ENCODE measurements around the gene BMERB1. TPM values are rescaled to one million over a fixed set of nuclear protein-coding genes. Genes with fewer than 3 reads are reported as not detected.
"Not testable (repeated sequence)": the region's sequence is repeated elsewhere in the genome, so short reads cannot be mapped to it uniquely, and the experiment has no call there.

Gene BMERB1
- polyA plus RNA-seq, 1 donor (not counting 4 experiments of a cell fraction or from before 2014, with no cell fraction given), result 7.8 TPM

GRCh38 chr16:15427648-15428239 lies 6.6 kb upstream of the BMERB1 start:
- H3K4me2 ChIP-seq (ENCODE audit: control insufficient read depth, extremely low read depth, insufficient read depth, low read depth, low read length), result no peak overlapping the region
- H3K79me2 ChIP-seq (ENCODE audit: control insufficient read depth, insufficient read depth, low read length), result no peaks in the 10 kb centered on the region
- no peaks in the 10 kb centered on the region for H4K20me1 ChIP-seq (ENCODE audit: control insufficient read depth, extremely low read depth, insufficient read depth, low read length)
- H3K9ac ChIP-seq (ENCODE audit: control insufficient read depth, extremely low read depth, insufficient read depth, low read length), result no peak overlapping the region
- H3K4me3 ChIP-seq (ENCODE audit: control insufficient read depth in 2 of 3, extremely low read depth in 1 of 3, insufficient read depth in 2 of 3, low read depth in 1 of 3, low read length in 3 of 3), result no peak overlapping the region
- no peak overlapping the region for H3K27ac ChIP-seq (ENCODE audit: control insufficient read depth, insufficient read depth, low read length)
- TF ChIP-seq CTCF (optimal IDR thresholded peaks at IDR 0.05 in 1 of 3, IDR thresholded peaks at IDR 0.05 in 1 of 3, conservative IDR thresholded peaks at IDR 0.05 in 1 of 3; ENCODE audit: extremely low read depth in 1 of 3, insufficient read depth in 2 of 3, low read length in 3 of 3) (peak; percentile 50 to 69 (median 52)), EZH2 (IDR thresholded peaks at IDR 0.05; ENCODE audit: low read length) (no peak)
- H3K9me1 ChIP-seq (ENCODE audit: control insufficient read depth, extremely low read depth, insufficient read depth, low read length), result no peaks in the 10 kb centered on the region
- H3K4me1 ChIP-seq (ENCODE audit: control insufficient read depth, extremely low read depth, insufficient read depth, low read length), result no peaks in the 10 kb centered on the region
- peak; percentile 71 for FAIRE-seq
- no peaks in the 10 kb centered on the region for H3K27me3 ChIP-seq (ENCODE audit: control insufficient read depth, extremely low read depth, insufficient read depth, low read length)
- no peaks in the 10 kb centered on the region for H3K9me3 ChIP-seq (ENCODE audit: control insufficient read depth, low read depth, low read length)
- DNase-seq (ENCODE audit: low read depth, low spot score), result no peak
- peak overlapping the region; percentile 65 for H2AFZ ChIP-seq (ENCODE audit: control insufficient read depth, low read length)
- no peaks in the 10 kb centered on the region for H3K36me3 ChIP-seq (ENCODE audit: control insufficient read depth in 2 of 2, extremely low read depth in 1 of 2, insufficient read depth in 2 of 2, low read length in 2 of 2)
- dilution Hi-C loops (cut with MboI; ENCODE audit: extremely low pct_ligation_motif_present, low sequenced_read_pairs), result no loop called here

GRCh38 chr16:15430884-15431283 lies 3.5 kb upstream of the BMERB1 start:
- dilution Hi-C loops (cut with MboI; ENCODE audit: extremely low pct_ligation_motif_present, low sequenced_read_pairs); FAIRE-seq; H3K4me3 ChIP-seq (ENCODE audit: control insufficient read depth in 2 of 3, extremely low read depth in 1 of 3, insufficient read depth in 2 of 3, low read depth in 1 of 3, low read length in 3 of 3); H3K4me1 ChIP-seq (ENCODE audit: control insufficient read depth, extremely low read depth, insufficient read depth, low read length); H4K20me1 ChIP-seq (ENCODE audit: control insufficient read depth, extremely low read depth, insufficient read depth, low read length); H2AFZ ChIP-seq (ENCODE audit: control insufficient read depth, low read length); H3K9me1 ChIP-seq (ENCODE audit: control insufficient read depth, extremely low read depth, insufficient read depth, low read length); H3K9me3 ChIP-seq (ENCODE audit: control insufficient read depth, low read depth, low read length); H3K9ac ChIP-seq (ENCODE audit: control insufficient read depth, extremely low read depth, insufficient read depth, low read length); DNase-seq (ENCODE audit: low read depth, low spot score); H3K27ac ChIP-seq (ENCODE audit: control insufficient read depth, insufficient read depth, low read length); H3K36me3 ChIP-seq (ENCODE audit: control insufficient read depth in 2 of 2, extremely low read depth in 1 of 2, insufficient read depth in 2 of 2, low read length in 2 of 2); H3K4me2 ChIP-seq (ENCODE audit: control insufficient read depth, extremely low read depth, insufficient read depth, low read depth, low read length); H3K79me2 ChIP-seq (ENCODE audit: control insufficient read depth, insufficient read depth, low read length): not testable (repeated sequence)
- H3K27me3 ChIP-seq (ENCODE audit: control insufficient read depth, extremely low read depth, insufficient read depth, low read length), result peaks cover 12% of the 10 kb centered on the region

GRCh38 chr16:15434079-15434424 lies 336 bp upstream of the BMERB1 start:
- FAIRE-seq (no peak), DNase-seq (ENCODE audit: low read depth, low spot score) (no peak)
- dilution Hi-C loops (cut with MboI; ENCODE audit: extremely low pct_ligation_motif_present, low sequenced_read_pairs), result no loop called here
- H3K4me3 ChIP-seq (ENCODE audit: control insufficient read depth in 2 of 3, extremely low read depth in 1 of 3, insufficient read depth in 2 of 3, low read depth in 1 of 3, low read length in 3 of 3), result peak overlapping the region; percentile 63 to 83 (median 79)
- H4K20me1 ChIP-seq (ENCODE audit: control insufficient read depth, extremely low read depth, insufficient read depth, low read length), result no peaks in the 10 kb centered on the region
- H3K4me1 ChIP-seq (ENCODE audit: control insufficient read depth, extremely low read depth, insufficient read depth, low read length), result peaks cover 10% of the 10 kb centered on the region
- TF ChIP-seq CTCF (optimal IDR thresholded peaks at IDR 0.05 in 1 of 3, IDR thresholded peaks at IDR 0.05 in 1 of 3, conservative IDR thresholded peaks at IDR 0.05 in 1 of 3; ENCODE audit: extremely low read depth in 1 of 3, insufficient read depth in 2 of 3, low read length in 3 of 3), result no peak
- no peak for TF ChIP-seq EZH2 (IDR thresholded peaks at IDR 0.05; ENCODE audit: low read length)
- no peak overlapping the region for H3K27ac ChIP-seq (ENCODE audit: control insufficient read depth, insufficient read depth, low read length)
- H3K9me1 ChIP-seq (ENCODE audit: control insufficient read depth, extremely low read depth, insufficient read depth, low read length), result no peaks in the 10 kb centered on the region
- no peaks in the 10 kb centered on the region for H3K9me3 ChIP-seq (ENCODE audit: control insufficient read depth, low read depth, low read length)
- H3K36me3 ChIP-seq (ENCODE audit: control insufficient read depth in 2 of 2, extremely low read depth in 1 of 2, insufficient read depth in 2 of 2, low read length in 2 of 2), result no peaks in the 10 kb centered on the region
- H3K27me3 ChIP-seq (ENCODE audit: control insufficient read depth, extremely low read depth, insufficient read depth, low read length), result peaks cover 12% of the 10 kb centered on the region
- H2AFZ ChIP-seq (ENCODE audit: control insufficient read depth, low read length), result no peak overlapping the region
- H3K4me2 ChIP-seq (ENCODE audit: control insufficient read depth, extremely low read depth, insufficient read depth, low read depth, low read length), result no peak overlapping the region
- H3K9ac ChIP-seq (ENCODE audit: control insufficient read depth, extremely low read depth, insufficient read depth, low read length), result no peak overlapping the region
- no peaks in the 10 kb centered on the region for H3K79me2 ChIP-seq (ENCODE audit: control insufficient read depth, insufficient read depth, low read length)

Measured in keratinocyte (primary cell).